NCI-H748 (cell line): ENCODE results near the gene PRKCH.
A peak's percentile ranks its signal among the peaks of the same experiment; 100 is the strongest.

Source experiments
- DNase-seq: peaks from one replicate; lab custom pipeline; 2025; ENCODE audit not compliant: unreplicated experiment; lab: John Stamatoyannopoulos, UW

PRKCH gene

DNA sequence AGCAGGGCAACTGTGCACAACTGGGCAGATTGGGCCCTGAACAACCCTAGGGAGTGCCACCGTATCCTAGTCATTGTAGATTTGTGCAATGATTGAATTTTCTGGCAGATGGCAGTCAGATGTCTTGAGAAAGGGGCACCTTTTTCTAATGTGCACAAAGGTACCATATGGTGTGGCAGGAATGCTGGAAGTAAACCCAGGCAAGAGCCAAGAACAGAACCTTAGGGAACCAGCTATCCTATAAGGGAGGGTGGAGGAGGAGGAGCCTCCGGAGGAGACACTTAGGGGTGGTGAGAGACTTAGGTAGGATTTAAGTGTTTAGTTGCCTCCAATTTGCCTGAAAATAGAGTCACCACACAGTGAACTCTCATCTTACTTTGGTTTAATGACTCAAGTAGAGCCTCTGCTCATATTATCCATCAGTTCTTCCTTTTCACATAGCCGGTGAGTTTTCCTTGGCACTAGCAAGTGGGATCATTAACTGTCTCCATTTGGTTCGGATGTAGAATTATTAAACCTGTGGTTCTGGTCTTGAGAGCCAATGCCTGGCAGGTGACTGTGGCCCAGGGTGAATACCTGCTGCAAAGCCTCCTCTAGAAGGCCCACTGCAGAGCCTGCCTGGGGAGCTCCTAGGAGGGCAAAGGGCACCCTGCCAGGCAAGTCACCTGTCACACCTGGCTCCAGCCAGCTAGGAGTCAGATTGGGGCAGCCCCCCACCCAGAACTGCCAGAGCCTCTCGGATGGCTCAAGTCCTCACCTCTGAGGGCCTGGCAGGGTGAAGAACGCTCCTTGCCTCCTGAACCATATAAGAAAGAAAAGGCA is 189.6 kb downstream of the PRKCH start:
- DNase-seq: no peak

DNA sequence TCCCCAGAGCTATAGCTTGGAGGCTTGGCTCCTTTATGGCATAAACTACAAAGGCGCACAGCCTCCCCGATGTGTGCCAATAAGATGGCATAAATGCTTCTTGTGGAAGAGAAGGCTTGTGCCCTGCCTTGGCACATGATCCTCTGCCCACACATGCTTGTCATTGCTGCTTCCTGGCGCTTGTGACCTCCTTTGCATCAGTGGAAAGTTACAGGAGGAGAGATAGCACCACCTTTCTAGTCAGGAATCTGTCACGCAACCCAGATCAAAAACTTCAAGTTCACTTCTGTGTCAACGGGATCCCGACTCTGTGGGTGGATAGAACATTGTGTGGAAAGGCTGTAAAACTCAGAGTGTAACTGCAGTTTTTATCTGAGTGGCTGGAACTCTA is 190.2 kb downstream of the PRKCH start:
- DNase-seq: no peak

DNA sequence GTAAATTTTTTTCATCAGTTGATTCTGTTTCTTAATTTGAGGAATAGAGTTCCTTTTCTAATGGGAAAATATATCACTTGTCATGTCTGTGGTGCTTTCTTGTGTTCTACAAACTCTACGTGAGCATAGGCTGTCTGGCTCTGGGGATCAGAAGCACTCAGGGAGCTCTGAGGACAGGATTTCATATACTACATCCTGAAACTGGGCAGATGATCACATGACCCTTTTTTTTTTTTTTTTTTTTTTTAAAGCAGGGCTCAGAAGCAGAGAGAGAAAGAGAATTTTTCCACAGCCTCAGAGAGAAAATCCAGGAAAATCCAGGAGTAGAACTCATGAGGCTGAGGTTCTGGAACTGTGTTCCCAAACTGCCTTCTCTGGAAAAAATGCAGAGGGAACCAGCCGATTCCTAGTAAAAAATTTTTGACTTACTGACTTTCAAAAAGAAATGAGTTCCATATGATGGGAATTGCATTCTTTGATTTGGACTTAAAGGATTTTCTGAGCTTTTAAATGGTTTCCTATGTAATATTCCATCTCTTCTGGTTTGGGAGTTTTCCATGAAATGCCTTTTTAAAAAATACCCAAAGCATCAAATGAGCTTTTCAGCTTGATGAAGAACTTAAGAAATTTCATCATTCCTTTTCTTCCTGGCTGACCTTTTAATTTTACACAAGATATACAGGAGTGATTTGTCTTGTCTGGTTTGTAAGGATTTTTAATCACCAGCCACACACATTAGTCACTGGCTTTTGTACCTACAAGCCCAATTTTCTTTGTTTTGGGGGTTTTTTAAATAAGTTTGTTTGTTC is 190.9 kb downstream of the PRKCH start:
- no peak for DNase-seq

DNA sequence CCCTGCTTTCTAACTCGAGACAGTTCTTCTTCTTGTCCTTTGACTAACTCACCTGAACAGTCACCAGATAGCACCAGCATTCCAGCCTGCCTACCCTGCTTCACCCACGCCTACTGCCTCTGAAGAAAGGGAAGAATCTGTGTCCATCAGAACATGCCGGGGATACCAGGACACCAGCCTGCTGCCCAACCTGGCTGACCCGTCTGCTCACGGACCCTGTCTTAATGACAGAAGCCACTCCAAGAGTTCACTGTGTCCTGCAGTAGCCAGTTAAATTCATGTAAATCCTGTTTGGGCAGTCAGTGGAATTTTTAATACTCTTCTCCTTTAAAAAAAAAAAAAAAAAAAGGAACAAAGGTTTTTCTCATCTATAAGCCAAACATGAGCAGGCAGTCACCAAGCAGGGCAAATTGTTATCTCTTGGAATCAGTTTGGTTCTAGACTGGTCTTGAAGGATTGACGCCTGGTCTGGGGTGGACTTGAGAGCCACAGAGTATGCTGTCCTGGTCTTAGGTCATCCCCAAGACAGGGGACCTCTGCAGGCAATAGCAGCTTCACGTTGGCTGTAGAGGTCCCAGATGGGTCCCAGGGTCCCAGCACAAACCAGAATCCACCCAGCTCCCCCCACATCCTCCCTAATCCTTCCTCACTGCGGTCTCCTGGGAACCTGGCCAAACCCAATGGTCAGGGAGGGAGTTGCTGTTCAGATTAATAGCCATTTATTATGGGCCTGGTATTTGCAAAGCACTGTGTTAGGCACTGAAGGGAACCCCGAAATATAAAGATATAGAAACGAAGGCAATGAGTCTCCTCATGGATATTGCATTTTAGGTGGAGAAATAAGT is 192.8 kb downstream of the PRKCH start:
- no peak for DNase-seq

DNA sequence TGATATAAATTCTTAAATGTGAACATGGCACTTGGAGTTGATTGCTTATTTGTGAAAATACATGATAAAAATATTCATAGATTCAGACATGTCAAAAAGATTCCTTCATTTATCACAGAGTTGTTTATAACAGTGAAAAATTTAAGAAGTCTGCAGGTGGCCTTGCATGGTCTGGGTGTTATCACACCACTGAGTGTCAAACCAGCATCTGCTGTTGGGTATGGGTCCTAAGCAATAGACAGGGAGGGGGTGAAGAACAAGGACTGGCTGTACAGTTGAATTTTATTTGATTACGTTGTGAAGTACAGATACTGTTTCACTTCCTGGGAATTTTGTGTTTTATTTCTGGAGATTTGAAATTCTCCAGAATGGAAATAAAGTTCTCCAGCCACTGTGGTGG is 193.5 kb downstream of the PRKCH start:
- no peak for DNase-seq

DNA sequence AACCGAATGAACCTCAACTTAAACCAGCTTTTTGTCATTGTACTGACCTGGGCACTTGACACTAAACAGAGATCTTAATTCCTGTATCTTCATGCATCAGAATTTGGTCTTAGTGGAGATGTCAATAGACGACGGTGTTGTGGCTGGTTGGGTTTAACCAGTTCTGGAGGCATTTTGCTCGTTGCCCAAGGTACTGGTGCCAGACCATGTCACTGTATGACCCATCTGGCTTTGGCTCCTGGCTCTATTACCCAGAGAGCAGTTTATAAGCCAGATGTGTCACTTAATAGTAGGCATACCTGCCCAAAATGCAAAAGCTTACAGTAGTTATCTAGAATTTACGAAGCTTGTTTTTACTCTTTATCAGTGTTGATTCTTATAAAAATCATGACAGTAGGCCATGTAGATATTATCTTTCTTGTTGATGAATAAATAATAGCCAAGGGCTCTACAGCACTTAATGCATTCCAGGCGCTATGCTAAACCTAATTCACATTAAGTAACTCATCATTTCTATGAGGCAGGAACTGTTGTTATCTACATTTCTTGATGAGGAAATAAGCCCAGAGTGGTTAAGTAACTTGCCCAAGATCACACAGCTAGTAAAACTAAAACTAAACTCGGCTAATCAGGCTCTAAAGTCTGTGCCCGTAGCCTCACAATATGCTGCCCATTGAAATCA is 194.2 kb downstream of the PRKCH start:
- DNase-seq: no peak

DNA sequence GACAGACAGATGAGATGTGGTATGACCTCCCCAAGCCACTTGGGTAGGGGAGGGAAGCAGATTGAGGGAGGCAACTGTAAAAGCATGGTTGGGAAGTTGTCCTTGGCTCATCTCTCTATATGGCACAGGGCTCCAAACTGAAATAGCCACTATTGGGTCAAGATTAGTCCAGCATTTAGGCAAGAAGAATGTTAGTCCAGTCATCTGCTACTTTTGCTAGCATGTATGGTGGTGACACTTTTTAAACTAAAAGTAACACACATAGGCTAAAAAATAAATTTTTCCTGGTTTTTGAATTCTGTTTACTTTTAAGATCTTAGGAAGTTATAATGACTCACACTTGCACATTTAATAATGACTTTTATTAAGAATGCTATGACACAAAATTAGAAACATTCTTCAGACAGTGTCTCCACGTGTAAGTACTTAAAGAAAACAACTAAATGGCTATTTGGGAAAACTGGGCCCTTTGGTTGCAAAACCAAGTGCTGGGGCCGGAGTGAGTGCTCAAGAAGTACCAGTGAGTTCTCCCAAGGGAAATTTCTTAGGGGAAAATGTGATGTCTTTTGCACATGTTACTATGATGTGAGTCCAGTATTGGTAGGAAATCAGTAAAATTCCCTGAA is 194.9 kb downstream of the PRKCH start:
- no peak for DNase-seq

DNA sequence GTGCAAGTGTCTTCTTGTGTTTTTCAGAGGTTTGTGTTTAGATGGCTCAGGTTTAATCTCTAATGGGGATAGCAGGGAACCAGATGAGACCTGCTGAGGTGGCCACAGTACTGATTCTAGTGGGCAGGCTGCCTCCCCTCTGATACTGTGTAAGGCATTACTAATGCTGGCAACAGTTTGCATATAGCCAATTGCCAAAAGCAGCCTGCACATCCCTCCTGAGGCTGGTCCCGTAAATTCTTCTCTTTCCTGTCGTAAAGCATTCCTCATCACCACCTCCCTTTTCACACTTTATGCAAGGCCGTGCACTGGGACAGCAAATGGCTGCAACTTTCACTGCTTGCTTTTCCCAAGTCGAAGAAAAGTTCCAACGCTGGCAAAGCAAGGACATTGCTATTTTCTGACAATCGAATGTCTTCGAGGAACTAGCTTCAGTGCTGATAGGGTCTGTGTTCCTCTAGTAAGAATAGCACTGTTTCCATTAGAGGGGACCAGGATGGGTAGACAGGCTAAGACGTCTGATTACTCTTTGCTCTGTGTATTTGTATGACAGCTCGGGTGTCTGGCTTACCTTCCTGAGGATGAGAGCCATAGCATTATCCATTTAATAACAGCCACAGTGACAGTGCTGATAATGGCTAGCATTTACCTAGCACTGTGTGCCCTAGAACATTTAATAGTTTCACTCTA is 195.7 kb downstream of the PRKCH start:
- no peak for DNase-seq

DNA sequence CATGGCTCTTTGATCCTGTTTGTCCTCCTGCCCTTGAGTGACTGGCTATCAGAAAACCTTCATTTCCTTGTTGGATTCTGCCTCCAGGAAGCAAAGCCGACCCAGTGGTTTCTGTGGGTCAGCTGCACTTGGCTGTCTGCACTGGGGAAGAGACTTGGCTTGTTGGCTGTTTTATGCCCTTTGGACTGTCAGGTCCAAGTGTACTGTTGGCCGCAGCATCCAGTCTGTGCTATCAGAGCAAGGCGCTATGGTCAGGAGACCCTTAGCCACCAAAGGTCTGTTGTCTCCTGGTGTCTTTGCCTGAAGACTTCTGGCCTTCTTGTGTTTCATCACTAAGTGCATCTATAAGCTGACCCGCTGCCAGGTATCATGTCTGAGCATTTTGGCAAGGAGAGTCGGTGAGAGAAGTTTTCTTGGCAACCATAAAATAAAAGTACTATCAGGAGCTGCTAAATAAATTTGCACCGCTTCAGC is 196.6 kb downstream of the PRKCH start:
- DNase-seq: no peak

DNA sequence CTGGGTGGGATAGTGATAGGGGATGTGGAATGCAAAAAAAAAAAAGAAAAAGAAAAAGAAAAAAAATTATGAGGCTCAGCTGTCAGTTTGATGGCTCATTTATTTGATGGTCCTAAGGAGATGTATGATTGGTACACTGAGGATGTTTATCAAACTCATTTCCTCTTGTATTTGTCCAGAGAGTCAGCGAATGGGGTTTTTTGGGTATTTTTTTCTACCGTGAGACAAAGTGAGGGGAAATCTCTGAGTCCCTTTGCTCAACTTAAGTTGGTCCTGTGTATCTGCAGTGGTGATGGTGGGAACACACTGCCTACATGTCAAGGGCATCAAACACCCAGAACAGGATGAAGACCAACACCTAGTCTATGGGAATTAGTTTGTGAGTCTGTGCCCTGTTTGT is 197.0 kb downstream of the PRKCH start:
- no peak for DNase-seq

DNA sequence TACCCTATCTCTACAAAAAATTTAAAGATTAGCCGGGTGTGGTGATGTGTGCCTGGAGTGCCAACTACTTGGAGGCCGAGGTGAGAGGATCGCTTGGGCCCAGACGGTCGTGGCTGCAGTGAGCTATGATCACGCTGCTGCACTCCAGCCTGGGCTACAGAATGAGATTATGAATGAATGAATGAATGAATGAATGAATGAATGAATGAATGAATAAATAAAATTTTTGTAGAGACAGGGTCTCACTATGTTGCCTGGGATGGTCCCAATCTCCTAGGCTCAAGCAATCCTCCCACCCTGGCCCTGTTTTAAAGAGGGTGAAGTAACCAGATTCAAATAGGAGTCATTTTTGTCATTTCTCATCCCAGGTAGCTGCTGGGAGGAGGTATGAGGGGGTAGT is 197.7 kb downstream of the PRKCH start:
- DNase-seq: no peak

DNA sequence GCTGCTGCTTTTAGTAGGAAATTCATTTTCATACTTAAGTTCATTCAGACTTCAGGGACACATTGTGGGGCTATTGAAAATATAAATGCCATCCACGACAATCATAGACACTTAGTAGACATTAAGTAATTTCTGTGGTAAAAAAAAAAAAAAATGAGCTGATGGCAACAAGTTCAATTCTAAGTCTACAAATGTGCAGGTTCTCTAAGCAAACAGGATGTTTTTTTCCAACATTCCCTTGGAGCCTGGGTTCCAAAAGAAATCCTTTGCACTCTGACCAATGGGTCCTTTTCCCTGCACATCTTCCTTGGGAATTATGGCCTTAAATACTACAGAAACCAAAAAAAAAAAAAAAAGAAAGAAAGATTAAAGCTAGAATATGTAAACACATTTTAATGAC is 198.4 kb downstream of the PRKCH start:
- DNase-seq: no peak

DNA sequence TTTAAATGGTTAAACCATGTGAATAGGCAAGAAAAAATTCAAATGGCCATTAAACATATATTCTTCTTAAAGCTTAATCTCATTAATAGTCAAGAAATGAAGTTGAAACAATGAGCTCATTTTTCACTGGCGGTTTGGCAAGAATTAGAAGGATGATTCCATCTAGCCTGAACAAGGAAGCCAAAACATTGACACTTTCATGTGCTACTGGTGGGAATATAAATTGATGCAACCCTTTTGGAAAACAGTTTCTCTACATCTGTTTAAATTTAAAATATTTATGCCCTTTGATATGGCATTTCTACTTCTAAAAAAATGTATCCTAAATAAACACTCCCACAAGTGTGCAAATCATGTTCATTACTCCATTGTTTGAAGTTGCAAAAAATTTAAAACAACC is 199.2 kb downstream of the PRKCH start:
- DNase-seq: no peak

DNA sequence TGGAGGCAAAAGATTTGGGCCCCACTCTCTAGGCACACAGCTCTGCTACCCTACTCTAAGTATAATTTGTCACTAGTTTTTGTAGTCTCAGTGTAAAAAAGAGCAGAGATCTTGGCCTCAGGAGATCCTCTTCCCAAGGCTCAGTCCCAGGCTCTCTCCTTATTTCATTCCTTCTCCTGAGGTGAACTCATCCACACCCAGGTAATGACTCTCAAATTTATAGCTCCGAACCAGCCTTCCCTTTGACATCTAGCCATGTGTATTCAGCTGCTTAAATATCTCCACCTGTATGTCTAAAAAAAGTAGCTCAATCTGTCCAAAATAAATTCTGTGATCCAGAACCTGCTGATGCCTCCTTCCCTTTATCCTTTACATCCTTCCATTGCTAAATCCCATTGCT is 200.4 kb downstream of the PRKCH start:
- no peak for DNase-seq

DNA sequence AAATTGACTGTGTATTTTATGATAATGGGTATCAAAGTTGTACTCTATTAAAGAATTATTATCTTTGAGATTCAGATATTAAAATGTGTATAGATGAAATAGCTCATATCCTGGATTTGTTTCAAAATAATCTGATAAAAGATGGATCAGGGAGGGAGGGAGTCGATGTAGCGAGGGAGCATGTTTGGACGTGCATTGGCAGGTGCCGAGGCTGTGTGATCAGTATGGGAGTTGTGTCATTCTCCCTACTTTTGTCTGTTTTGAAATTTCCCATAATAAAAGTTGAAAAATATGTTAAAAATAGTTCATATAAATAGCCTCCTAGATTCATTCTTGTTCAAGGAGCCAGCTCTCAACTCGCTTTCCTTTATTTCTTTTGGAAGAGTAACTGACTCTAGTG is 202.4 kb downstream of the PRKCH start:
- DNase-seq: no peak

DNA sequence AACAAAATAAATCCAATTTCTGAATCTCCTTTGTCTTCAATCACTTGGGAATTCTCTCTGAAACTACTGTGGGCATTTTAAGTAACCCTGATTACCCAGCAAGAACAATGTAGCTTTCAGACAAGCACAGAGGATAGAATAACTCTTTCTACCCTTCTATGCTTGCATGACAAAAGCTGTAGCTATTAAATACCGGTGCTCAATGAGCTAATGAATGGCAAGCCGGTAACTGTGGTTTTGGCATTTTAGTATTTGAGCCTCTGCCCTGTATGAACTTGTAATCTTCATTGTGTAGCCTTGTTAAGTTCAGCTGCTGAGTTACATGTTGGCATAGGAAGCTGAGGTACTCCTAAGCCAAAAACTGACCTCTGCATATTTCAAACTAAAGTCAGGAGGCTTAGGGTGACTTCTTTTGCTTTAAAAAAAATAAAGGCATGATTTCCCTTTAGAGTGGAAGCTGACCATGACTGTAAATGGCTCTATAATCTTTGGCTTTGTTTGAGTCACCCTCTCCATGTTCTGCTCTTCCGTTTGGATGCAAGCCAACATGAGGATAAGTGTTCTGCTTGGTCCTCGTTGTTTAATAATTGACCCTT is 202.9 kb downstream of the PRKCH start:
- DNase-seq: peak; percentile 83

DNA sequence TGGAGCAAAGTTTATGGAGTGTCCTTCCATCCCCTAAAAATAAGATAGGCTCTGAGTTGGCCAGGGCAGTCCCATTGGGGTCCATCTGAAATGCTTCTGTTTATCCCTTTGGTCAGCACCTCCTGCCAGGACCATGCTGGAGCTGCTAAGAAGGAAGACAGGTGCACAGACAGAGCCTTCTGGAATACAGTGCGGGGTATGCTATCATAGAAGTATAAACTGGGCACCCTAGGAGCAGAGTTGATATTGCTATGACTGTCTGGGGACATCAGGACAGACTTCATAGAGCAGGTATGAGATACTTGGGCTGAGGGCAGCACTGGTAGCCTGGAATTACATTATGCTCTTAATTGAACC is 203.5 kb downstream of the PRKCH start:
- DNase-seq: no peak

DNA sequence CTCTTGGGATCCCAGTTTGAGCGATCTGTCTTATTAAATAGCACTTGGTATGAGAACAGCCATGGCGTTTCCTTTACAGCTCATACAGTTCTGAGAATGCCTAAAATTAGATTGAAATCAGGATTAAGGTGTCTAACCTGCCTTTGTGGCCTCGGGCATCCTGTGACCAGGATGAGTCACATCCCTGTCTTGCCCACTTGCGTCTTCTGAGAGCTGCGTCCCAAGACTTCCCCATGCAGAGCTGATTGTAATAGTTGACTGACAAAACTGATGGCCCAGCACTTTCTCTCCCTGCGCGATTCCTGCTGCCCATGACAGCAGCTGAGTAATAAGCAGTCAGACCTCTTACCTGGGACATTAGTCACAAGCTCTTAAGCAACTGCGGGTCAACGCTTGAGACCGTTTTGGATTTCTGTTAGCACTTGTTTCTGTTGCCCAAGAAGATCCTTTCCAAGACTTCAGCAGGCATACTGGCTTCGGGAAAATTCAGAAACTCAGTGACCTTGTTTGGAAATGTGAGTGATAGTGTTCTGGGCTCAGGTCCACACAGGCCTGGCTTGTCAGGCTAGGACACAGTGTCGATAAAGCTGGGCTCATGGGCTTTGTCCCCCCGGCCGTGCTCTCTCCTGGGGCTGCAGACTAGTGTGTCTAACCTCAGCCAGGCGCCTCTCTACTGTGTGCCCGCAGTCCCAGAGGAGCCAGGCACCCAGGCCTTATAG is 204.1 kb downstream of the PRKCH start:
- no peak for DNase-seq
